Activated T-helper 17 cell treated with anti-CD3 and anti-CD28 coated beads, Interleukin-2, amount 50 U/mL, for 72 hours (primary cell): ENCODE measurements around the gene SCUBE1. TPM values are rescaled to one million over a fixed set of nuclear protein-coding genes. Genes with fewer than 3 reads are reported as not detected.

Source experiments
- ATAC-seq: fragments of 150-1000 bp; cut with Tn5 transposase; replicated peaks from 2 replicates; pipeline ENCODE4 v1.10.0; 2021; ENCODE audit warnings: mild to moderate bottlenecking, moderate library complexity
- H3K27ac Mint-ChIP-seq: one replicate; pipeline ENCODE4 v1.8.0; 2022; ENCODE audit warnings: mixed read lengths
- H3K27me3 Mint-ChIP-seq: one replicate; pipeline ENCODE4 v1.8.0; 2022; ENCODE audit warnings: mixed read lengths
- H3K36me3 Mint-ChIP-seq: one replicate; pipeline ENCODE4 v1.8.0; 2022; ENCODE audit warnings: low read depth, mild to moderate bottlenecking, mixed read lengths
- H3K4me1 Mint-ChIP-seq: one replicate; pipeline ENCODE4 v1.8.0; 2022; ENCODE audit warnings: mixed read lengths
- H3K4me3 Mint-ChIP-seq: one replicate; pipeline ENCODE4 v1.8.0; 2022; ENCODE audit warnings: mild to moderate bottlenecking, mixed read lengths
- H3K9me3 Mint-ChIP-seq: one replicate; pipeline ENCODE4 v1.8.0; 2022; ENCODE audit warnings: mixed read lengths
- total RNA-seq, 2 donors: library from RNA; stranded (reverse); gene quantifications; one replicate each; pipeline ENCODE4 v1.2.3, GENCODE V29; 2022

The SCUBE1 gene
- total RNA-seq, 2 donors from 2014 or later = not detected

GRCh38 chr22:43308060-43308830 lies 34.9 kb downstream of the SCUBE1 start:
- peaks cover 19% of the 10 kb centered on the region for H3K27me3 Mint-ChIP-seq
- H3K27ac Mint-ChIP-seq = no peak overlapping the region
- no peaks in the 10 kb centered on the region for H3K9me3 Mint-ChIP-seq
- no peaks in the 10 kb centered on the region for H3K36me3 Mint-ChIP-seq
- H3K4me1 Mint-ChIP-seq = no peaks in the 10 kb centered on the region
- H3K4me3 Mint-ChIP-seq = no peak overlapping the region
- ATAC-seq = no peak

- Mint-ChIP-seq H3K36me3 (no peaks in the 10 kb centered on the region), H3K27ac (no peak overlapping the region), H3K9me3 (no peaks in the 10 kb centered on the region), H3K4me1 (no peaks in the 10 kb centered on the region), H3K27me3 (peaks cover 20% of the 10 kb centered on the region), H3K4me3 (no peak overlapping the region)
- no peak for ATAC-seq
Measured at GRCh38 chr22:43305806-43306205, 37.4 kb downstream of the SCUBE1 start.

GRCh38 chr22:43304831-43305590 lies 38.2 kb downstream of the SCUBE1 start:
- Mint-ChIP-seq H3K27ac (no peak overlapping the region), H3K36me3 (no peaks in the 10 kb centered on the region), H3K9me3 (no peaks in the 10 kb centered on the region), H3K4me1 (no peaks in the 10 kb centered on the region), H3K4me3 (no peak overlapping the region), H3K27me3 (peaks cover 19% of the 10 kb centered on the region)
- ATAC-seq = no peak

GRCh38 chr22:43303751-43304150 lies 39.4 kb downstream of the SCUBE1 start:
- ATAC-seq = no peak
- H3K36me3 Mint-ChIP-seq = no peaks in the 10 kb centered on the region
- no peaks in the 10 kb centered on the region for H3K4me1 Mint-ChIP-seq
- peaks cover 14% of the 10 kb centered on the region for H3K27me3 Mint-ChIP-seq
- H3K9me3 Mint-ChIP-seq = no peaks in the 10 kb centered on the region
- H3K4me3 Mint-ChIP-seq = no peak overlapping the region
- H3K27ac Mint-ChIP-seq = no peak overlapping the region

GRCh38 chr22:43303166-43303565 lies 40.0 kb downstream of the SCUBE1 start:
- no peaks in the 10 kb centered on the region for H3K9me3 Mint-ChIP-seq
- H3K4me3 Mint-ChIP-seq = no peak overlapping the region
- H3K36me3 Mint-ChIP-seq = no peaks in the 10 kb centered on the region
- ATAC-seq = no peak
- H3K27ac Mint-ChIP-seq = no peak overlapping the region
- H3K4me1 Mint-ChIP-seq = no peaks in the 10 kb centered on the region
- peaks cover 14% of the 10 kb centered on the region for H3K27me3 Mint-ChIP-seq

- H3K27ac Mint-ChIP-seq = no peak overlapping the region
- ATAC-seq = no peak
- peaks cover 14% of the 10 kb centered on the region for H3K27me3 Mint-ChIP-seq
- H3K36me3 Mint-ChIP-seq = no peaks in the 10 kb centered on the region
- H3K4me1 Mint-ChIP-seq = no peaks in the 10 kb centered on the region
- H3K9me3 Mint-ChIP-seq = no peaks in the 10 kb centered on the region
- H3K4me3 Mint-ChIP-seq = no peak overlapping the region
Measured at GRCh38 chr22:43302531-43303041, 40.6 kb downstream of the SCUBE1 start.

GRCh38 chr22:43301866-43302265 lies 41.3 kb downstream of the SCUBE1 start:
- Mint-ChIP-seq H3K36me3 (no peaks in the 10 kb centered on the region), H3K9me3 (no peaks in the 10 kb centered on the region), H3K4me3 (no peak overlapping the region), H3K27ac (no peak overlapping the region), H3K4me1 (no peaks in the 10 kb centered on the region), H3K27me3 (peaks cover 14% of the 10 kb centered on the region)
- ATAC-seq = no peak

GRCh38 chr22:43300891-43301676 lies 42.1 kb downstream of the SCUBE1 start:
- H3K9me3 Mint-ChIP-seq = no peaks in the 10 kb centered on the region
- no peak for ATAC-seq
- no peak overlapping the region for H3K27ac Mint-ChIP-seq
- H3K4me3 Mint-ChIP-seq = no peak overlapping the region
- H3K27me3 Mint-ChIP-seq = peaks cover 14% of the 10 kb centered on the region
- H3K4me1 Mint-ChIP-seq = no peaks in the 10 kb centered on the region
- H3K36me3 Mint-ChIP-seq = no peaks in the 10 kb centered on the region

GRCh38 chr22:43299736-43300135 lies 43.4 kb downstream of the SCUBE1 start:
- no peak overlapping the region for H3K4me3 Mint-ChIP-seq
- H3K4me1 Mint-ChIP-seq = no peaks in the 10 kb centered on the region
- H3K27ac Mint-ChIP-seq = no peak overlapping the region
- H3K36me3 Mint-ChIP-seq = no peaks in the 10 kb centered on the region
- ATAC-seq = no peak
- peaks cover 10% of the 10 kb centered on the region for H3K27me3 Mint-ChIP-seq
- H3K9me3 Mint-ChIP-seq = no peaks in the 10 kb centered on the region

- Mint-ChIP-seq H3K27ac (no peak overlapping the region), H3K4me3 (no peak overlapping the region), H3K9me3 (no peaks in the 10 kb centered on the region), H3K36me3 (no peaks in the 10 kb centered on the region), H3K4me1 (no peaks in the 10 kb centered on the region), H3K27me3 (peaks cover 7% of the 10 kb centered on the region)
- no peak for ATAC-seq
Measured at GRCh38 chr22:43298062-43298801, 44.9 kb downstream of the SCUBE1 start.

GRCh38 chr22:43297270-43298061 lies 45.7 kb downstream of the SCUBE1 start:
- Mint-ChIP-seq H3K27me3 (peaks cover 7% of the 10 kb centered on the region), H3K4me1 (no peaks in the 10 kb centered on the region), H3K4me3 (no peak overlapping the region), H3K36me3 (no peaks in the 10 kb centered on the region), H3K27ac (no peak overlapping the region), H3K9me3 (no peaks in the 10 kb centered on the region)
- ATAC-seq = no peak

- H3K27ac Mint-ChIP-seq = no peak overlapping the region
- H3K9me3 Mint-ChIP-seq = no peaks in the 10 kb centered on the region
- no peaks in the 10 kb centered on the region for H3K36me3 Mint-ChIP-seq
- peaks cover 5% of the 10 kb centered on the region for H3K27me3 Mint-ChIP-seq
- H3K4me3 Mint-ChIP-seq = no peak overlapping the region
- no peak for ATAC-seq
- H3K4me1 Mint-ChIP-seq = no peaks in the 10 kb centered on the region
Measured at GRCh38 chr22:43296276-43296902, 46.8 kb downstream of the SCUBE1 start.

GRCh38 chr22:43295660-43296059 lies 47.5 kb downstream of the SCUBE1 start:
- Mint-ChIP-seq H3K27me3 (no peaks in the 10 kb centered on the region), H3K4me3 (no peak overlapping the region), H3K36me3 (no peaks in the 10 kb centered on the region), H3K27ac (no peak overlapping the region), H3K9me3 (no peaks in the 10 kb centered on the region), H3K4me1 (no peaks in the 10 kb centered on the region)
- no peak for ATAC-seq
